ENCODE measurements around the gene SOX14.

SOX14 gene

DNA sequence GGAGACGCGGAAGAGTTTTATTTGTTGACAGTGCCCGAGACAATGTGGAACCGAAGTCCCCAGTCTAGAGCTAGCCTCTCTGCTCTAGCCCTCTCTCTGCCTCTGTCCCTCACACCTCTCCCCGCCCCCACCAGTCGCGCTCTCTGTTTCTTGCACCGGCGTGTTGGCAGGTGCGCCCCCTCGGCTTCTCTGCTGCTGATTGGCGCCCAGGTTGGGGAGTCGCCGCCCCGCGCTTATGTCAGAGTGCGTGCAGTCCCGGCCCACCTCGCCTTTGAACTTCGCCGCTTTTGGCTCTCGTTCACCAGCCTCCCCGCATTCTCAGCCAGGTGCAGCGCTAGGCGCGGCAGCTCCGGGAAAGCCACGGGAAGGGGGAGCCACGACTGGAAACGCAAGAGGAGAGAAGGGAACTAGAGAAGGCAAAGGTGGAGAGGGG, at the start of gene SOX14:
TSS of gene SOX14 (plus strand) at position 315 of the 433 bp plus-strand sequence. CDS start 470 bp downstream, outside the sequence.
- no peak for DNase-seq

DNA sequence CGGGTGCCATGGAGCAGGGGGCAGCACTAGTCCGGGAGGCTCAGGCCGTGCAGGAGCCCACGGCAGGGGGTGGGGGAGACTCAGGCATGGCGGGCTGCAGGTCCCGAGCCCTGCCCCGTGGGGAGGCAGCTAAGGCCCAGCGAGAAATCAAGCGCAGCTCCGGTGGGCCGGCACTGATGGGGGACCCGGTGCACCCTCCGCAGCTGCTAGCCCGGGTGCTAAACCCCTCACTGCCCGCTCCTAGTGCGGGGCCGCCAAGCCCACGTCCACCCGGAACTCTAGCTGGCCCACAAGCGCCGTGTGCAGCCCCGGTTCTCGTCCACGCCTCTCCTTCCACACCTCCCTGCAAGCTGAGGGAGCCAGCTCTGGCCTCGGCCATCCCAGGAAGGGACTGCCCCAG, 49.6 kb upstream of the SOX14 start:
- no peak for DNase-seq

DNA sequence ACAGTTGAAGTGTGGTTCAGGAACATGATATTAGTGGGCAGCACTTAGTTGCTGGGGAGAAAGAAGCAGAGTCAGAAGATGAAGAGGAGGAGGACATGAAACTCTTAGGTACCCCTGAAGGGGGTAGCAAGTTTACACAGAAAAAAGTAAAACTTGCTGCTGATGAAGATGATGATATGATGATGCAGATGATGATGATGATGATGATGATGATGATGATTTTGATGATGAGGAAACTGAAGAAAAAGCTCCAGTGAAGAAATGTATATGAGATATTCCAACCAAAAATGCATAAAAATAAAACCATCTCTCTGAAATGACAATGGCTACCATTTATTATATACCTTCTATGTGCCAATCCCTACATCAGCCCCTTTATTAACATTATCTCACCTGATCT, 39.9 kb upstream of the SOX14 start:
- DNase-seq, result no peak

DNA sequence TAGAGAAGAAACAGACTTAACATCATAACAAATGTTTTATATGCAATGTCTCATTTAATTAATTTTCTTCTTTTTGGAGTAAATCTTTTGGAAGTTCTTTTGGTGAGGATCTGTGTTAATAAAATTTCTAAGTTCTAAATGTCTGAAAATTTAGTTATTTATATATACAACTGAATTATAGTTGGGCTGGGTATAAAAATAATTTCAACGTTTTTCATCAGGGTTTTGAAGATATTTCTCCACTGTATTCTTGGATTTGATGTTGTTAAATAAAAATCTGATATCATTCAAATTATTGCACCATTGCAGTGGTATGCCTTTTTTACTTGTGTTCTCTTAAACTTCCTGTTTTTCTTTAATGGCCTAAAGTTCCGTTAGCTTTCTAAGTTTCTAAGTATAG, 26.9 kb upstream of the SOX14 start:
- DNase-seq, result no peak

DNA sequence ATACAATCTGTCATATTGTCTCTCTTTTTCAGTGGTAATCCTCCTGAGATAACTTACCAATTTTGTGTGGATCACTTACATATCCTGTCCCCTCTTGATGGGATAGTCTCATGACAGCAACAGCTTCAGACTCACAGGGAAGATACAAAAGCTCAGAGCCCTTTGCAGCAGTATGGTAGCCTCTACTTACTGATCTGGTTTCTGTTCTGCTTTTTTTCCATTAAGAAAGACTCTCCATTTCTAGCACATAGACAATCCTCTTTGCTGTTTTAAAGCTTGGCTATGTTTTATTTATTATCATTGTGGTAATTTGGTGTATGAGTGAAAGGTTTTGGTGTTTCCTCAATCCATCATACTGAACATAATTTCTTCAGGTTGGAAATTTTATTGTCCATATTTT, 25.4 kb upstream of the SOX14 start:
- no peak for DNase-seq

DNA sequence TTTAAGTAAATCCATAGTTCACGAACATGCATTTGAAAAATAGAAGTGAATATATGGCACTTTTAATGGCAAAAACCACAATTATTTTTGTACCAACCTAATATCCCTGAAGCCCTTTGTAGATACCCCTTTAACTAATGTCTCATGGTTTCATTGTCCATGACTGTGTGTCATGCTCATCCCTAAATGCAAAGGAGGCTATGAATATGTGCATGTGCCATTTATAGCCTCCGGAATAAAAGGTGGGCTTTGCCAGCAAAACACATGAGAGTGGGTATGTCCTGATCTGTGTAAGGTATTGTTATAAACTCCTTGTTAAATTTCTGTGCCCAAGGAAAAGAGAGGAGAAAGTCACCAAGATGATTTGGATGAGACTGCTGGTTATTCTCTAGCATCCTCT, 20.5 kb upstream of the SOX14 start:
- DNase-seq, result no peak

DNA sequence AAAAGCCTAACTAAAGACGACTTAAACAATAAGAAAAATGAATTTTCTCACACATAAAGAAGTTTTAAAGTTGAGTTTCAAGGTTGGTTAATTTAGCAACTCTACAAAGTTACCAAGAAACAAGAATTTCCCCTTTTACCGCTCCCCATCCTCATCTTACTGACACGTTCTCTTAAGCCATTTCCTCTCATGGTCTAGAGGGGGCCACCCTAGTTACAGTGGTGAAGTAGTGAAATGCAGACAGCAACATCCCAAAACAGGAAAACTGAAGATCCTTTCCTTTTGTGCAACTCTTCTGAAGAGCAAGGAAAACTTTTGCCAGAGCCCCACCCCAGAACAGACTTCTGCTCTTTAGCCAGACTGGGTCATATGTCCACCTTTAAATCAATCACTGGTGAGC, 17.3 kb upstream of the SOX14 start:
- no peak for DNase-seq

DNA sequence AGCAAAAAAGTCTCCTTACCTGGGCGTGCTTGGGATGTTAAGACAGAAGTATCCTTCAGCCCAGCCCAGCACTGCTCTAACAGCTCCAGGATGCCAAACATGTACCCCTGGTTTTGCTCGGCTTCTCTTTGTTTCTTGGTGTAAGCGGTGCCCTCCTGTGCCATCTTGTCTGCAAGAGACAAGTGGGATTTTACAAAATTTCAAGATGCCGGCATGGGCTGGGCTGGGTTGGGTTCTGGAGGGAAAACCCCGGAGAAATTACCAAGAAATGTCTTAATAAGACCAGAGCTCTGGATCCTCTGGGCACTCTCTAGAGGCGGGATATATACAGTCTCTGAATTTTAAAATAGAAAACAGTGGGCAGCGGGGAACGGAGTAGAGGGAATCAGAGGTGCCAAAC, 4.6 kb upstream of the SOX14 start:
- no peak for DNase-seq

DNA sequence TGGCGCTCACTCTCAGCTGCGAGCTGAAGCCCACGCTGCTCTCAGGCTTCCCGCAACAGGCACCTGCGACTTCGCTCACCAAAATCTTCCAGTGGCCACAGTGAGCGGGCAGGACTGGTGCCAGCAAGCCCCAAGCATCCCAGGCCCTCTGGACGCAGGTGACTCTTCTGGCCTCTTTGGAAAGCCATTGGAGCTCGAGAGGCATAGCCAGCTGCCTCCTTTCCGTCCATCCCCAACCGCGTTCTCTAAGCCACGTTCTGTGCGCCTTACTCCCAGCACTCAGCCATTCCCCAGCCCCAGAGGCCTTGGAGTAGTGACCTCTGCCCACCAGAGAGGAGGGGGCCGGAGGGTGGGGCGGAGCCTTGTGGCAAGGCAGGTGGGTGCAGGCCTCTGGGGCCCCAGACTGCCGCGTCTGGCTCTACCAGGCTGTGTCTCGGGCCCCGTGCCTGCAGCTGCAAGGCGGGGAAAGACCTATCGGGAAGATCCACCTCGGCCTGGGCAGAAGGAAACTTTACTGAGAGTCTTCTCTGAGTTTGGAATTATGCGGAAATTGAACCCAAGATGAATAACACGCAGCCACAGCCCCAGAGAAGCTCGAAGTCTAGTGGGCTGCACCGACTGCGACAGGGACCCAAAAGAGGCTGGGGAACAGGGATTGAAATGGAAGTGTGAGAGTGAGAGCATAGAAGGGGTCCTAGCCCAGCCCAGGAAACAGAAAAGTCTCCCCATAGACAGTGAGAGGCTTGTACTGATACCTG, 3.6 kb upstream of the SOX14 start:
- DNase-seq, result no peak

DNA sequence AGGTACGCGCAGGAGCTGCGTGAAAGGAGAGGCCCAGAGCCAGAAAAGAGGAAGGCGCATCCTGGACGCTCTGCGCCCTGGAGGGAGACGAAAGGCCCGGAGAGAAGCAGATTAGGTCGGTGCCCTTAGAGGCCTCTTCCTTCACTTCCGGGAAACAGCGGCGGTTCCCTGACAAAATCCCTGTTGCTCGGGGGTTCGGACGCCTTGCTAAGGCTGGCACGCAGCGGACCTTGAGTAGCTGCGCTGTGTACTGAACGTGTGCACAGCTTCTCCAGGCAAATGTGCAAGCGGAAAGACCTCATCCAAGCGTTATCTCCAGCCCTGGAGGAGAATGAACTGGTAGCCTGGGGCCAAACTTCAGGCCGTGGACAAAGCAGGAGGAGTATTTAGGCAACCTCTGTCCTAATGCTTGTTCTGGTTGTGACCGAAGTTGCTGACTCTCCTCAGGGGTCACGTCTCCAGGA, 3.0 kb upstream of the SOX14 start:
- no peak for DNase-seq

DNA sequence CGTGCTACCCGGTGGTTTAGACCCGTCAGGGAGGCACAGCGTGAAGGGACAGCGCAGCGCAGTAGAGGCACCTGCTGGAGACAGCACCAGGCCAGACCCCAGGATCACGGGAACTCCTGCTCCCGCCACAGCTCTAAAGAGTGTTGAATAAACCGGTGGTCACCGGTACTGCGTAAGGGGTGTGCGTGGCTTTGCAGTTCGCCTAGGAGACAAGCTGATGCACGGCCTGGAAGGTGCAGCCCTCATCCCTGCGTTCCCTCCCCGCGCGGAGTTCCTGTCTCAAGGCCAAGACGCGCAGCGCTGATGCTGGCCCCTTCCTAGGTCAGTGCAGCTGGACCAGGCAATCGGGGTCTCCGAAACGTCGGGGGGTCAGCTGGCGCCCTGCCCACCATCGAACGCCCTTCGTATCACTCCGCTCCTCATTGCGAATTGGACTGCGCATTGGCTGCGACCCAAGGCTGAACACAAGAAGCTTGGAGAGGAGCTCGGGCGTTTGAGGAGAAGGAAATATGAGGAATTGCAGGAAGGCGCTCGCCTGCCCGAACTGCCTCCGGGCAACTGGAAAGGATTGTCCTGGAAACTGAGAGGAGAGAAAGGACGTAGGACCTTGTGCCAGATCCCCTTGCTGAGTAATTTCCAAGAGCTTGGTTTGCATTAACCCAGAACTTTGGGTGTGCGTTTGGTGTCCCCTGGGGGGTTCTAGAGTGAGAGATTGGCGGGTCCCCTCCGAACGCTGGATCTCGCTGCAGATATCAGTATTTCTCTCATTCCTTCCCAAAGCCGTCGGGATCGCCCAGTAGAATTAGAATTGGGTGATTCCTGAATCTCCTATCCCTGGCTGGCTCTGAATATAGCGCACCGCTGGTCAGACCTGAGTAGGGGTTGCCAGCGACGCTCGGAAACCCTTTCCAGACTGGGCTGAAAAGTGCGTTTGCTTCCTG, 2.3 kb upstream of the SOX14 start:
- DNase-seq, result no peak

DNA sequence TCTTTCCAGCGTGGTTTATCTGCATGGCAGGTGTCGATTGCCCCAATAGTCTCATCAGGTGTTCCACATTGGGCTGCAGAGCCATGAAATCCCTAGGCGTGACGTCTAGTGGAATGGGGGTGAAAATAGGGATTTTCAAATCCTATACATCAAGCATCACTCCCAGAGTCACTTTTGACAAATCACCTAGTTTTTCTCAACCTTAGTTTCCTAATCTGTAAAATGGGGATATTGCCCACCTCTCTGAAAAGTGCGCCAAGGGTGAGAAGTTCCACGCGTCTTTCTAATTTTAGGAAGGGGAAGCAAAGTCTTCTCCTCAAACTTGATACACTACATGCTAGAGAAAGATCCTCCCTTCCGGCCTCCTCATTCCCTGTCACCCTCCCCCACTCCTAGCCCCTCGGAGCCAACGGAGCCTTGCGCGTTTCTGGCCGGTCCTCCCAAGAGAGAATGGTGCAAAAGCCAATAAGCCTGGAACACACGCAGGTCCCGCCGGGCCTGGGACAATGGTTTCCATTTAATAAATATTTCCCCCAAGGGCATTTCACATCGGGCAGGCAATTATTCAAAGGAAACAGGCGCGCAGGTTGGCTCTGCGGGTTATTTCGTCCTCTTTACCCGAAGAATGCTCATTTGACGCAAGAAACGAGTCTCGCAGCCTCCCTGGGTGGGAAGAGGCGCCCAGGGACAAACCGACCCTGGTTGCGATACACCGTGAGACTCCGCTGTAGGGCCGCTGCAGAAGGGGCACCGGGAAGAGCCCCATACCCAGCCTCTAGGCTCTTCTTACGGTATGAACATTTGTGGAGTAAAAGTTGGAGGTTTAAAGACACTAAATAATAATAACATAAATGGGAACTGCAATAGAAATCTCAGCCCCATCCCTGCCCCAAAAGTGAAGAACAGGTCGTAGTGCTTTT, 1.2 kb upstream of the SOX14 start:
- DNase-seq, result no peak

DNA sequence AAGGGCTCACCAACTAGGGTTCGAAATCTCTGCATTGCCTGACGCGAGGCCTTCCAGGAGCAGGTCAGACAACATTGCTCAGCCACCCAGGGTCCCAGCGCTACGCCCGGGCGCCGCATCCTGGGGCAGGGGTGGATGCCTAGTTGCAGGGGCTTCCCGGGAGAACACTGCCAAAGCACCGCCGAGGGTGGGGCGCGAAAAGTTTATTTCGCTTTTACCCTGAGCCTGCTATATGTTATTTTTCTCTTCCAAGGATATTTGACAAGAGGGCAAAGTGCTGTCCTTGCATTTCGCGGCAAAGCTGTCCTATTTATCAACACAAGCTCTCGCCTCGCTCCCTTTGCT, 549 bp upstream of the SOX14 start:
- no peak for DNase-seq

DNA sequence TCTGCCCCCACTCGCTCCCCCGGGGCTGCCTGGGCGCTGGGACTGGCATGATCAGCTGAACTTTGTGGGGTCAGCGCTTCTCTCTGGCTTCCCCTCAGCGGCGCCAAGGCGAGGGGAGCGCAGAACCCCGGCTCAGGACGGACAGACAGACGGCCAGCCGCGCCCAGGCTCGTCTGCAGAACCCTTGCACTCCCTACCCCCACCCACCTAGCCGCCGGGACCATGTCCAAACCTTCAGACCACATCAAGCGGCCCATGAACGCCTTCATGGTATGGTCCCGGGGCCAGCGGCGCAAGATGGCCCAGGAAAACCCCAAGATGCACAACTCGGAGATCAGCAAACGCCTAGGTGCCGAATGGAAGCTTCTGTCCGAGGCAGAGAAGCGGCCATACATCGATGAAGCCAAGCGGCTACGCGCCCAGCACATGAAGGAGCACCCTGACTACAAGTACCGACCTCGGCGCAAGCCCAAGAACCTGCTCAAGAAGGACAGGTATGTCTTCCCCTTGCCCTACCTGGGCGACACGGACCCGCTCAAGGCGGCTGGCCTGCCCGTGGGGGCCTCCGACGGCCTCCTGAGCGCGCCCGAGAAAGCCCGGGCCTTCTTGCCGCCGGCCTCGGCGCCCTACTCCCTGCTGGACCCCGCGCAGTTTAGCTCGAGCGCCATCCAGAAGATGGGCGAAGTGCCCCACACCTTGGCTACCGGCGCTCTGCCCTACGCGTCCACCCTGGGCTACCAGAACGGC, 621 bp downstream of the SOX14 start:
- no peak for DNase-seq

DNA sequence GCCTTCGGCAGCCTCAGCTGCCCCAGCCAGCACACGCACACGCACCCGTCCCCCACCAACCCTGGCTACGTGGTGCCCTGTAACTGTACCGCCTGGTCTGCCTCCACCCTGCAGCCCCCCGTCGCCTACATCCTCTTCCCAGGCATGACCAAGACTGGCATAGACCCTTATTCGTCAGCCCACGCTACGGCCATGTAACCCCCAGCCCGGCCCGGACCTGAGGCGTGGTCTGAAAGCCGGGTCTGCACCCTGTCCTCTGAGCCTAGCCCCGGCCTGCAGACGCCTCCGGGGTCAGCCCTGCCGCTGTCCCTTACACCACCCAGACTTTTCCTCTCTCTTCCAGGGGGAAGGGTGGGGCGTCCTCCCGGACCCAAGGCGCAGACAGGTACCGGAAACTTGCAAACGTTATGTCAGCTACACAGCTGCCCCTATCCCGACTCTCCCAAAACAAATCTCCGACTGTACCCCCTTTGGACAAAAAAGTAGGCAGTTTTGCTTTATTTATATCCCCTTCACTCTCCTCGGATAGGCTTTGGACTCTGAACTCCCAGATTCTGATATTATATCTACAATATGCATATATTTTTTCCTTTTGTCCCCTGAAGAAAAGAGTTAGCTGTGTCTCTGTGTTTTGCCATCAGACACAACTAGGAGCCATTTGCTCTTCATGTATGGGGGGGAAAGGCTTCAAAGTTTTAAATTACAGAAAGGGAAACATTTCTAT, 1.4 kb downstream of the SOX14 start:
- no peak for DNase-seq

DNA sequence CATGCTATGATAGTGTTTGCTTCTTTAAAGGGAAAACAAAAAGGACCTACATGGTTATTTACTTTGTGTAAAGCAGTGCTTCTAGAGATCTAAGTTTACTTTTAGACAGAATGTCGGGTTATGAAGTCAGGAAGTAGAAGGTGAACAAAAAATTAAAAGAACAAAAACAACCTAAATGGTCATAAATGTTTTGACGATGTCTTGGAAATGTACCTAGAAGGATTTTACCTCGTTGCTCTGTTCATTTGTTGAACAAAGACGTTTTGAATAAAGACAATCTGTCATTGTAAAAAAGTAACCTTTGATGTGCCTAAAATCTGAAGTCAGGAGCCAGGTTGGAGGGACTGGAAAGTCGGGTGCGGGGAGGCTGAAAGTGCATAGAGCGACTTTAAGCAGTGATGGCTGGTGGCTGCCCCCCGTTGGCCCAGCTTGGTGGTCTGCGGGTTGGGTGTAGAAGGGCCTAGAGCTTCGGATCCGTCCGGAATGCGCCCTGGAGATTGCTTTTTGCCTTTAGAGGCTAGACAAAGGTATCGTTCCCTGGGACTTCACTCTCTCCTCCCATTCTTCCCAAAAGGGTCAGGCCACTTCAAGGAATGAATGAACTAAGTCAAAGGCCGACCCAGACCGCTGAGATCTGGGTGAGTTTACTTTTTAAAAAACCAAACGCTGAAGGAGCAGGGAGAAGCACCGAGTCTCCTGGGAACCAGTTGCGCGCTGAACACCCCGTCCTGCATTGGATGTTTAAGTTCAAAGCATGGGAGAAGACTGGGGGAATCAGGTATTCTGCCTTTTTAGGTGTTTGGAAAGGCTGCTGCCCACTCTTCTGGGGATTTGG, 2.1 kb downstream of the SOX14 start:
- DNase-seq, result no peak

DNA sequence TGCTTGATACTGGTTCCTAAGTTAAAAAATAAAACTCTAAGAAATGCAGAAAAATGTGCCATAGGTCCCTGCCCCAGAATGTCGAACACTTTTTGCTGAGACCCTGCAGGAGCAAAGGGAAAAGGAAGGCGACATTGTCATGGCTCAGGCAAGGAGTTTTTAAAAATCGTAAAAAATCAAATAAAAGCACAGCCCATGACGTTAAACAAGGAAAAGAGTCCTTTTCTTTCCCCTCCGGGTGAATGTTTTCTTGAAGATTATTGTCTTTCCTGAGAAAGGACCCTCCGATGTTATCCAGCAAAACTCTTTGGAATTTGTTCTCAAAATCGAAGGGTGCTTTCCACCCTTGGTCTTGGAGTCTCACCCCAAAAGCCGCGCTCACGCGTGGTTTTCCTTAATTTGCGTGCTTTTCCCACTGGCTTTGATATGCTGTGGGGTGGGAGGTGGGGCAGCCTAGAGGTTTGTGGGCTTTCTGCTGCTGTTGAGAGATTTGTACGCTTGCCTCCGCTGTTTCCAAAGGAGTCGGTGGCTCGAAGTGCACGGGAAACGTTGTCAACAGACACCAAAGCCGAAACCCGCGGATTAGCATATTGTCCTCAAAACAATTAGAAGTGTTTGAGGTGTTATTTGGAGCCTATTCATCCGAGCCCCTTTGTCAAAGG, 2.9 kb downstream of the SOX14 start:
- DNase-seq, result no peak

DNA sequence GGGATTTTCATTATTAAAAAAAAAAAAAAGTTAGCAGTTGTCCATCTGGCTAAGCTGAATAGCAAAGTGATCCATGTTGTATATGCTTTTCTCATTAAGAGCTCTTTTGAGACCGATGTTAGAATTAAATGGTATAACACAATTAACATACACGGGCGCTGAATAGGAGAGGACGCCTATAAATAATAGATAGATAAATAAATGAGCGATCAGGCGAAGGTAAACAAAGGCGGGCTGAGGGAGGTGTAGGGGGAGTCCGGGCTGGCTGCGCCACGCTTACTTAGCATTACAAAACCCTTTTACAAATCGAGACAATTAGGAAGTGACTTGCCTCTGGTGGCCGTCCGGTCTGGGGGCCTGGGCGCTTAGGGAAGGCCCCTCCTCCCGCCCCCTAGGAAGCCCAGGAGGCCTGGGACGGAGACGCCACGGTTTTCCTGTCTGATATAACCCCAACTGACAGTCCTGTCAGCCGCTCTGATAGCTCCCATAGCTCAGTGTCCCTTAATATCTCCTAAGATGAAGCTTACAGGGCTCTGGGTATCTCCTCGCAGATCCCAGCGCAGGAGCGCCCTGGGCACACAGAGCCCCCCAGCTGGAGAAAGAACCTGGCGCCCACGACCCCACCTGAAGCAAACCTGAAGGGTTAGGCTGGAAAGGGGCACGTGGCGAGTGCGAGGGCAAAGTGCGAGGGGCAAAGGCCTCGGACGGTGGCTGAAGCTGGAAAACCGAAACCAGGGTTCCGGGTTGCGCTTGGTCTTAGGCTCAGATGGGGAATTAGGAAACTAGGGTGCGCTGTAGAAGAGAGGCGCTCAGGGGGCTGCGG, 3.6 kb downstream of the SOX14 start:
- no peak for DNase-seq
